Stimulated activated naive CD8-positive, alpha-beta T cell treated with anti-CD3 and anti-CD28 coated beads, Interleukin-15, amount 100 ng/mL, for 72 hours (primary cell): ENCODE results near the gene ATP1A1.
A peak's percentile ranks its signal among the peaks of the same experiment; 100 is the strongest.

ENCODE experiments used
- ATAC-seq: fragments of 150-1000 bp; cut with Tn5 transposase; 2 replicates; pipeline ENCODE4 v1.10.0; 2021; ENCODE audit warnings: mild to moderate bottlenecking, moderate library complexity
- DNase-seq, 2 donors: peaks; one replicate each; pipeline ENCODE4 v3.0.0; 2021 to 2022
- H3K27ac Mint-ChIP-seq, 2 donors: one replicate each; pipeline ENCODE4 v1.8.0; 2022; ENCODE audit warnings: mild to moderate bottlenecking in 2 of 2, mixed read lengths in 2 of 2, moderate library complexity in 2 of 2
- H3K27me3 Mint-ChIP-seq: one replicate; pipeline ENCODE4 v1.8.0; 2022; ENCODE audit warnings: mixed read lengths
- H3K4me1 Mint-ChIP-seq: one replicate; pipeline ENCODE4 v1.8.0; 2022; ENCODE audit warnings: mild to moderate bottlenecking, mixed read lengths
- H3K4me3 Mint-ChIP-seq, 2 donors: one replicate each; pipeline ENCODE4 v1.8.0; 2022; ENCODE audit warnings: mild to moderate bottlenecking in 2 of 2, mixed read lengths in 2 of 2, moderate library complexity in 1 of 2
- H3K9me3 Mint-ChIP-seq, 2 donors: one replicate each; pipeline ENCODE4 v1.8.0; 2022; ENCODE audit warnings: mixed read lengths in 2 of 2

The ATP1A1 gene

GRCh38 chr1:116334868-116335635 lies 38.0 kb upstream of the ATP1A1 start:
- H3K4me1 Mint-ChIP-seq: peaks cover 26% of the 10 kb centered on the region
- peak overlapping the region in 1 of 2 donors; percentile 53 for H3K27ac Mint-ChIP-seq
- no peak overlapping the region for H3K4me3 Mint-ChIP-seq
- H3K27me3 Mint-ChIP-seq: no peaks in the 10 kb centered on the region
- ATAC-seq: peak; percentile 64
- DNase-seq: no peak
- no peaks in the 10 kb centered on the region for H3K9me3 Mint-ChIP-seq

- ATAC-seq (no peak), DNase-seq (no peak)
- peaks cover 23% of the 10 kb centered on the region for H3K4me1 Mint-ChIP-seq
- H3K27me3 Mint-ChIP-seq: no peaks in the 10 kb centered on the region
- no peaks in the 10 kb centered on the region for H3K9me3 Mint-ChIP-seq
- no peak overlapping the region for H3K27ac Mint-ChIP-seq
- no peak overlapping the region for H3K4me3 Mint-ChIP-seq
These were observed 37.0 kb upstream of the ATP1A1 start for GRCh38 chr1:116335850-116336624.

GRCh38 chr1:116337398-116337797 lies 35.6 kb upstream of the ATP1A1 start:
- Mint-ChIP-seq H3K4me3 (no peak overlapping the region), H3K27ac (no peak overlapping the region), H3K27me3 (no peaks in the 10 kb centered on the region), H3K9me3 (no peaks in the 10 kb centered on the region), H3K4me1 (peaks cover 23% of the 10 kb centered on the region)
- ATAC-seq: no peak
- DNase-seq: no peak

DNA sequence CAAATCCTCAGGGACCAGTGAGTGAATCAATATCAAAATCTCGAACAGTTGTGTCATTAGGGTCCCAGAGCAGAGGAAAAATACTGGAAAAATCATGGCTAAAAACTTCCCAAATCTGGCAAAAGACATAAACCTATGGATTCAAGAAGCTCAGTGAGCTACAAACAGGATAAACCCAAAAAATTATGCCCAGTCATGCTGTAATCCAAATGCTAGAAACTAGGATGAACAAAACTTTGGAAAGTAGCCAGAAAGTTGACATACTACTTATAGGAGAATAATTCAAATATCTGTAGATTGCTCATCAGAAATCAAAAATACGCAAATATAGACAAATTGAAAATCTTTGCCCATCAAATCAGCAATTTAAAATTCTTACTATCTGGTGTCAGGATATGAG lies 34.6 kb upstream of the ATP1A1 start:
- no peak for DNase-seq
- Mint-ChIP-seq H3K27me3 (no peaks in the 10 kb centered on the region), H3K27ac (no peak overlapping the region), H3K4me1 (peaks cover 26% of the 10 kb centered on the region), H3K4me3 (no peak overlapping the region), H3K9me3 (no peaks in the 10 kb centered on the region)
- ATAC-seq: no peak

DNA sequence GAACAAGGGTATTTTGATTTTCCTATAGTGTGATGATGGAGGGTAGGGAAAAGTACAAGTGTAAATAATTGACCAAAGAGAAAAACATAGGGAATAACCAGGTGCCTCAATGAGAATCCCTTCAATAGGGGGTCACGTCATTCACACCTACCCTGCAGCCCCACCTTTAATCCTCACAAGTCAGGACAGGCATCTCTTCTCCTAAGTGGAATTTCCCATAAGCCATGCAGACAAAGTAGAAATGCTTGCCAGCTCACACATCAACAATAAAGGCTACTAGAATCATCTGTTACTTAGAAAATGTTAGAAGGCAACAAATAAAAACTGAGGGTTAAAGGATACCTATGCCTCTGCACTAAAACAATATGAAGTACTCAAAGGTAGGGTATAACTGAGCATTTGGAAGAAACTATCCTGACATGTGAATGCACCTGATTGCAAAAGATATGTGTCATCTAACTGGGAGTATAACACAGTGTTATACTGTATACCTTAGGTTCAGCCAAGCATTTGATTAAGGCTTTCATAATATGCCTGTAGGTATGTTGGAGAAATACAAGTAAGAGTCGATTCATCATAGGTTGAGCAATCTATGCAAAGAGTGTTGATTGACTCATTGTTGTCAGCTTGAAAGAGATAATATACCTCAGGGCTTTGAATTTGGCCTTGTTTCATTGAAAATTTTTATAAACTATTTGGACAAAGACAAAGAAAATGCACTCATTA lies 32.4 kb upstream of the ATP1A1 start:
- Mint-ChIP-seq H3K4me3 (no peak overlapping the region), H3K27me3 (no peaks in the 10 kb centered on the region), H3K9me3 (no peaks in the 10 kb centered on the region), H3K27ac (no peak overlapping the region), H3K4me1 (peaks cover 19% of the 10 kb centered on the region)
- no peak for ATAC-seq
- DNase-seq: no peak

GRCh38 chr1:116343019-116343418 lies 30.0 kb upstream of the ATP1A1 start:
- H3K27ac Mint-ChIP-seq: no peak overlapping the region

GRCh38 chr1:116345011-116345410 lies 28.0 kb upstream of the ATP1A1 start:
- H3K4me3 Mint-ChIP-seq: no peak overlapping the region
- H3K9me3 Mint-ChIP-seq: peaks cover 3 to 7% of the 10 kb centered on the region in 2 donors

More at GRCh38 chr1:116343019-116343418, 30.0 kb upstream of the ATP1A1 start:
- Mint-ChIP-seq H3K4me3 (no peak overlapping the region), H3K9me3 (no peaks in the 10 kb centered on the region), H3K27me3 (no peaks in the 10 kb centered on the region), H3K4me1 (peaks cover 37% of the 10 kb centered on the region)
- DNase-seq: no peak
- peak; percentile 23 for ATAC-seq

DNA sequence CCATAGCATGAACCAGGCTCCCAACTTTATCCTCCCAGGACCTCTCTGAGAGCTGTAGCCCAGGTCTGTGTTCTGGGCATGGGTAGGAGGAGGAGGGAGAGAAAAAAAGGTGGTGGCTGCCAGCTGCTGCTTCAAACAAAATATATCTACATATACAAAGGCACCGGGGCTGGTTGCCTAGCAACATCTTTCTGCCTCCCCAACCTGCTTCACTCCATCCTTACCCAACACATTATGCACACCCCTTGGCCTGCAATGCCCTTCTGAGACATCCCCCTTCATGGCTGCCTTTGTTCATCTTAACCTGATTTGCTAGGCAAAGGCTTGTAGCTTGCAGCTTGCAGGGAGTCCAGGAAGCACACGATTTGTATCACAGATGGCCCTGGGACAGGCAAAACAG lies 27.2 kb upstream of the ATP1A1 start:
- Mint-ChIP-seq H3K4me3 (peak overlapping the region in 1 of 2 donors; percentile 18), H3K27ac (no peak overlapping the region), H3K4me1 (peaks cover 42% of the 10 kb centered on the region), H3K27me3 (no peaks in the 10 kb centered on the region), H3K9me3 (peaks cover 3 to 7% of the 10 kb centered on the region in 2 donors)
- DNase-seq (no peak), ATAC-seq (peak; percentile 40)

More at GRCh38 chr1:116345011-116345410, 28.0 kb upstream of the ATP1A1 start:
- DNase-seq: no peak
- H3K27ac Mint-ChIP-seq: no peak overlapping the region
- peaks cover 42% of the 10 kb centered on the region for H3K4me1 Mint-ChIP-seq
- H3K27me3 Mint-ChIP-seq: no peaks in the 10 kb centered on the region
- no peak for ATAC-seq

- Mint-ChIP-seq H3K4me1 (peaks cover 53% of the 10 kb centered on the region), H3K9me3 (peaks cover 7% of the 10 kb centered on the region in 2 donors), H3K27ac (peak overlapping the region in 1 of 2 donors; percentile 2), H3K27me3 (no peaks in the 10 kb centered on the region), H3K4me3 (peak overlapping the region in 1 of 2 donors; percentile 2)
- no peak for ATAC-seq
- DNase-seq: no peak
These were observed 25.9 kb upstream of the ATP1A1 start for GRCh38 chr1:116346943-116347673.

DNA sequence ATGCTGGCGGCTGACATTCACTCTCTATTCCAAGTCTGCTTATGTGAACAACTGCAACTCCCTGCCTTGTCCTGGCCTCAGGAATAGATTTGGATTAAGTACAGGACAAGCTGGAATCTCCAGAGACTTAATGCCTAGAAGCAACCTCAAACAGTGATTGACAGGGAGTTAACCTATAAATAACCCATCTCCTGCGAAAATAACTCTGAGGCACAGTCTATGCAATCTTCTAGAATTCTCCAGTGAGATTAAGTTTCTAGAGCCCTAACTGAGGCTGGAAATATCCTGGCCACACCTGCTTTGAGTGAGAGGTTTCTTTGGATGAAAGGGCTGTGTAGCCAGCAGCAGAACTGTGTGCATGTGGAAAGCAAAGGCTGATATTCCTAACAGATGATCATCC lies 25.3 kb upstream of the ATP1A1 start:
- no peak overlapping the region for H3K27ac Mint-ChIP-seq
- no peak overlapping the region for H3K4me3 Mint-ChIP-seq
- peaks cover 7% of the 10 kb centered on the region in 2 donors for H3K9me3 Mint-ChIP-seq
- ATAC-seq (no peak), DNase-seq (no peak)
- peaks cover 57% of the 10 kb centered on the region for H3K4me1 Mint-ChIP-seq
- H3K27me3 Mint-ChIP-seq: no peaks in the 10 kb centered on the region

- ATAC-seq (no peak), DNase-seq (no peak)
- Mint-ChIP-seq H3K9me3 (peaks cover 7% of the 10 kb centered on the region in 2 donors), H3K27ac (no peak overlapping the region), H3K27me3 (no peaks in the 10 kb centered on the region), H3K4me1 (peaks cover 45% of the 10 kb centered on the region), H3K4me3 (no peak overlapping the region)
These were observed 22.9 kb upstream of the ATP1A1 start for GRCh38 chr1:116350097-116350645.

DNA sequence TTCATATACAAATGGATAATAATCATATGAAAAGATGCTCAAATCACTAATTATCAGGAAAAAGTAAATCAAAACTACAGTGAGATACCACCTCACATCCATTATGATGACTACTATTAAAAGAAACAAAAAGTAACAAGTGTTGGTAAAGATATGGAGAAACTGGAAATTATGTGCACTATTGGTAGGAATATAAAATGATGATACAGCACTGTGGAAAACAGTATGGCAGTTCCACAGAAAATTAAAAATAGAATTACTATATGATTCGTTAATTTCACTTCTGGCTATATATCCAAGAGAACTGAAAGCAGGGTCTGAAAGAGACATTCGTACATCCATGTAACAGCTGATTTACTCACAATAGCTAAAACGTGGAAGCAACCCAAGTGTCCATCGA lies 21.1 kb upstream of the ATP1A1 start:
- H3K4me3 Mint-ChIP-seq: no peak overlapping the region
- no peaks in the 10 kb centered on the region for H3K27me3 Mint-ChIP-seq
- H3K9me3 Mint-ChIP-seq: peaks cover 7% of the 10 kb centered on the region in 2 donors
- DNase-seq: no peak
- H3K27ac Mint-ChIP-seq: no peak overlapping the region
- H3K4me1 Mint-ChIP-seq: peaks cover 41% of the 10 kb centered on the region
- no peak for ATAC-seq

DNA sequence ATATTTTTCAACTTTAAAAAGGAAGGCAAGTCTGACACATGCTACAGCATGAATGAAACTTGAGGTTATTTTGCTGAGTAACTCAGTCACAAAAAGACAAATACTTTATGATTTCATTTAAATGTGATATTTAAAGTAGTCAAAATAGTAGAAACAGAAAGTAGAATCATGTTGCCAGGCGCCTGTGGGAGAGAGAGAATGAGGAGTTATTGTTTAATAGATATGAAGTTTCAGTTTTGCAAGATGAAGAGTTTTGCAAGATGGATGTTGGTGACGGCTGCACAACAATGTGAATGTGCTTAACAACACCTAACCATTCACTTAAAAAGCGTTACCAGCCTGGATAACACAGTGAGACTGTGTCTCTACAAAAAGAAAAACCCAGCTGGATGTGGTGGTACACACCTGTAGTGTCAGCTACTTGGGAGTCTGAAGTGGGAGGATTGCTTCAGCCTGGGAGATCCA lies 20.7 kb upstream of the ATP1A1 start:
- H3K4me1 Mint-ChIP-seq: peaks cover 41% of the 10 kb centered on the region
- no peak overlapping the region for H3K4me3 Mint-ChIP-seq
- peaks cover 7% of the 10 kb centered on the region in 2 donors for H3K9me3 Mint-ChIP-seq
- no peak overlapping the region for H3K27ac Mint-ChIP-seq
- DNase-seq (no peak), ATAC-seq (peak; percentile 26)
- H3K27me3 Mint-ChIP-seq: no peaks in the 10 kb centered on the region

DNA sequence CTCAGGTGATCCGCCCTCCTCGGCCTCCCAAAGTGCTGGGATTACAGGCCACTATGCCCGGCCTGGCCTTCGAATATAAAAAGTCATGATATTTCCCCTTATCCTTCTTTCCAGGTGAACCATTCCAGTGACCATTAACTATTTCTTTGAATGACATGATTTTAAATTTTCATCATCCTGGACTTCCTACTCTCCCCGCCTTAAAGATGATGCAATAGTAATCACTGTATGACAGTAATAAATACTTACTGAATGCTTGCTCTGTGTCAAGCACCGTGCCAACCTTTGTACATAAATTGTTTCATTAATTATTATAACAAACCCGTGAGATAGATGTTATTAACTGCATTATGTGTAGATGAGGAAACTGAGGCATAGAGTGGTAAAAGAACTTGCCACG lies 19.9 kb upstream of the ATP1A1 start:
- H3K9me3 Mint-ChIP-seq: peaks cover 7% of the 10 kb centered on the region in 2 donors
- no peak overlapping the region for H3K4me3 Mint-ChIP-seq
- peaks cover 39% of the 10 kb centered on the region for H3K4me1 Mint-ChIP-seq
- DNase-seq (no peak), ATAC-seq (no peak)
- H3K27ac Mint-ChIP-seq: no peak overlapping the region
- no peaks in the 10 kb centered on the region for H3K27me3 Mint-ChIP-seq

DNA sequence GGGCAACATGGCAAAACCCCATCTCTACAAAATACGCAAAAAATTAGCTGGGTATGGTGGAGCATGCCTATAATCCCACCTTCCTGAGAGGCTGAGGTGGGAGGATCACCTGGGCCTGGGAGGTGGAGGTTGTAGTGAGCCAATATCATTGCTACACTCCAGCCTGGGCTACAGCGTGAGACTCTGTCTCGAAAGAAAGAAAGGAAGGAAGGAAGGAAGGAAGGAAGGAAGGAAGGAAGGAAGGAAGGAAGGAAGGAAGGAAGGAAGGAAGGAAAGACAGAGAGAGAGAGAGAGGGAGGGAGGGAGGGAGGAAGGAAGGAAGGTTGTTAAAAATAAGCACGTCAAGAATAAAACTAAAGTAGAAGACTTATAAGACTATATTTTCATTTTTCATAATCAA lies 17.0 kb upstream of the ATP1A1 start:
- Mint-ChIP-seq H3K27ac (no peak overlapping the region), H3K4me1 (peaks cover 32% of the 10 kb centered on the region)

More for the DNA sequence above, 17.0 kb upstream of the ATP1A1 start:
- DNase-seq (no peak), ATAC-seq (no peak)
- H3K4me3 Mint-ChIP-seq: no peak overlapping the region
- H3K27me3 Mint-ChIP-seq: no peaks in the 10 kb centered on the region
- H3K9me3 Mint-ChIP-seq: peaks cover 0 to 2% of the 10 kb centered on the region in 2 donors
